HS-27A (cell line): ENCODE data around the gene CD44.

ENCODE experiments used
- DNase-seq: peaks from one replicate; pipeline ENCODE4 v3.0.0-alpha.2; 2012; ENCODE audit warnings: low read depth, missing footprints

CD44 gene

GRCh38 chr11:35139722-35140282, 831 bp downstream of the CD44 start:
- DNase-seq = no peak

DNA sequence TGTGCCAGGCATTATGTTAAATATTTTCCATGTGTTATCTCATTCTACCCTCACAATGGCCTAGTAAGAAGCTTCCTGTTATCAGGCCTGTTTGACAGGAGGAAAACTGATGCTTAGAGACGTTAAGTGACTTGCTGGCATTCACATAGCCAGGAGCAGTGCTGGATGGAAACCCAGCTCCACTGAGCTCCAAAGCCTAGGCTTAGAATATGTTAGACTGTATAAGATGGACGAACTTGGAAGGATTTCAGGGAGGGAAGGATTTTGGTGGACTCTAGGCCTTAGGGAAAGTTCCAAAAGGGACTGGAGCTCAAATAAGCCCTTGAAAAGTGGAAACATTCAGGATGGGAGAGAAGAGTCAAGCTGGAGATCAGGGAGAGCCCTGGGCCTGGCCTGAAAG, 2.1 kb downstream of the CD44 start:
- no peak for DNase-seq

DNA sequence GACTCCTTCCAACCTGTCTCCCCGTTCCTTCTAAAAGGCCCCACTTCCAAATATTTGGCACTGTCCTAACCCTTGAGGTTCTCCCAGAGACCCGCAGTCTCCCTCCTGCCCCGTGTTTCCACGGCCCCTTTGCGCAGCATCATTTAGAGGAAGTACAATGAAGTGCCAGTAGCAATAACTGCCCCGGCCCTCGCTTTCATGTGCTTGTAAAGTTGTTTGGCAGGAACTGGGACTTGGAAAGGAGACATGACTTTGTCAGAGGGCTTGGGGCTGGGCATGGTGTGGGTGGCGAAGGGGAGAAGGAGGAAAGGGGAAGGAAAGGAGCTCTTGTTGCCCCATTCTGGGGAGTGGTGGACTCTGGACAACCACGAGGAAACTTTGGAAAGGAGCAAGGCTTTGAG, 2.6 kb downstream of the CD44 start:
- no peak for DNase-seq

- DNase-seq = peak; percentile 76
Measured at GRCh38 chr11:35142481-35143075, 3.6 kb downstream of the CD44 start.

DNA sequence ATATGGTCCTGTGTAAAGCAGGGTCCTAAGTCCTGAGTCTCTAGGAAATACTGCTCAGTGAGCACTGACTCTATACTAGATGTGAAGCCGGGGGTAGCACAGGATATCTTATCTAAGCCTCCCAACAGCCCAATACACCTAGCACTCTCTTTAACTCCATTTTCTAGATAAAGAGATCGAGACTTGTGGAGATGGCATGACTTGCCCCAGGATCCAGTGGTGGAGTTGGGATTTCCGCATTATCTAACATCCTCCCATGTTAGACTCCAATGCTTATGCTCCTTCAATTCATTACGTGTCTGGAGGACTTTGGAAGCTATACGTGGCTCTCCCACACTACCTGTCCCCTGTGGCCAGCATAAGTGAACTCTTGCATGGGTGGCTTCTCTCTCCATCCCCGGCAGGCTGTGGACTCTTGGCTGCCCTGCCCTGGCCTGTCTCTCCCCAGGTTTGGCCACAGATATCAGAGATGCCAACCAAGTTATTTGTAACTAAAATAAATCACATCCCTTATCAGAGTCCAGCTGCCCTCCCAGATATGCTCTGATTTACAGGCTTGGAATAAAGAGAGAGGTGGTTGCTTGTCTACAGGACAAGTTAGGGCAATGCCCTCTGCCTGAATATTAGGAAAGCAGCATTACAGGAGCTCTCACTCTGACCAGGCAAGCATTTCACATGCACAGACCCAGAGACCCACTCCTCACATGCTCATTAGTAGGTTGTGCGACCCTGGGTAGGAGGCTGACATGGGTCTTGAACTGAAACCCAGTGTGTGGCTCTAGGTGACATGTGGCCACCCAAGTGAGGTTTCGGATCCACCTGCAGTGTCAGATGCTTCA, 4.5 kb downstream of the CD44 start:
- DNase-seq = no peak

GRCh38 chr11:35144136-35144741, 5.3 kb downstream of the CD44 start:
- peak; percentile 92 for DNase-seq

- no peak for DNase-seq
Measured at GRCh38 chr11:35144806-35145205, 5.8 kb downstream of the CD44 start.

GRCh38 chr11:35145271-35145670, 6.3 kb downstream of the CD44 start:
- DNase-seq = no peak

DNA sequence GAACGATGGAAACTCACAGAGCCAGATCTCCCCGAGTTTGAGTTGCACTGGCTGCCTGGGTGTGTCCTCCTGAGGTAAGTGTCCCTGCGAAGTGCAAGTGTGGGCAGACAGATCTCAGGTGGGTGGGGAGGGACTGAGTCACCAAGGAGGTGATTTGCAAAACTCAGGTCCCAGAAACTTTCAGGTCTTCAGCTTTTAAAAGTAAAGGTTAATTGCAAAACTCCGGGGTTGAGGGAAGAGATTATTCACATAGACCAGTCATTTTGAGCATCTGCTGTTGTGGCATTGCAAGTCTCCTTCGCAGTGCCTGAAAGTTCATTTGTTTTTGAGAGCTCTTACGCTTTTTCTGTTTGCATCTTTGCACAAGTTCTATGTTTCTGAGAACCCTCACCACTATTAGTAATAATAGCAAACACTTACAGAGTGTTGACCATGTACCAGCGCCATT, 7.1 kb downstream of the CD44 start:
- no peak for DNase-seq

- DNase-seq = no peak
Measured at GRCh38 chr11:35146711-35147110, 7.7 kb downstream of the CD44 start.

DNA sequence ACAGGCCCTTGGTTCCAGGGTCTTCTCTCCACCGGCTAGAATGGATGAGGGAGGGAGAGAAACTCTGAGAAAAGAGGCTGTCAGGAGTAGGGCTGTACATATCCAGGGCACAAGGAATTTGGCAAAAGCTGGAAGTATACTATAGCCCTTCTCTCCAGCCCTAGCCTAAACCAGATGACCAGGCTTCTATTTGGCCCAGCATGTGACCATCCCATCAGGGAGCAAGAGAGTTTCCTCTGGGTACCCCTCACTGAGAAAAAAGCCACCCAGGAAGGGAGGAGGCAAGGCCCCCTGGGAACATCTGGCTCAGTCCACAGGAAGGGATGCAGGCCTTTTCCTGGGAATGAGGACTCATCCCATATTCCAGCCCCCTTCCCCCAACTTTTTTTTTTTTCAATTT, 8.3 kb downstream of the CD44 start:
- DNase-seq = no peak

GRCh38 chr11:35148163-35148837, 9.3 kb downstream of the CD44 start:
- no peak for DNase-seq

GRCh38 chr11:35150454-35150853, 11.5 kb downstream of the CD44 start:
- no peak for DNase-seq

GRCh38 chr11:35151241-35151640, 12.3 kb downstream of the CD44 start:
- DNase-seq = no peak

DNA sequence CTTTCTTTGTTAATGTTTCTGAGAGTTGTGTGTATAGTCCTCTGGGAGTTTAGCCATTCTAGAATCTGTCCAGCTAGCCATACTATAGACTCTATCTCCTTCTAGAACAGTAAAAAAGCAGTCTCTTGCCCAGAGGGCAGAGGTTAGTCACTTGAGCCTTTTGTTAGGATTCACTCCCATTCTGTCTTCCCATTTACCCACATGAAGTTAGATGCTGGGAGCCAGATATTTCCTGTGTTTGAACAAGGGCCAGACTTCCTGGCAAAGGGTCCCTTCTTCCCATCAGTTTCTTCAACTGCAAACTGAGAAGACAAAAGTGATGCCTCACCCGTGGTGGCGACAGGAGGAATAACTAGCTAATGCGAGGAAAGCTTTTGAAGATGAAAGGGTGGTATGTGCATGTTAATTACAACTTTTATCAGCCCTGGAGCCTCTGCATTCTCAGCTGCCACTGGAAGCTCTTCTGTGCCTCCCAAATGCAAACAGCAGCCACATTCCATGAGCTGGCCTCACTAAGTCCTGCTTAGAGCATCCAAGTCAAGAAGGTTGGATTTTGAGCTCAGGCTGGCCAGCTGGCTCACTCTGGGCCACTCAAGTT, 12.8 kb downstream of the CD44 start:
- DNase-seq = no peak

DNA sequence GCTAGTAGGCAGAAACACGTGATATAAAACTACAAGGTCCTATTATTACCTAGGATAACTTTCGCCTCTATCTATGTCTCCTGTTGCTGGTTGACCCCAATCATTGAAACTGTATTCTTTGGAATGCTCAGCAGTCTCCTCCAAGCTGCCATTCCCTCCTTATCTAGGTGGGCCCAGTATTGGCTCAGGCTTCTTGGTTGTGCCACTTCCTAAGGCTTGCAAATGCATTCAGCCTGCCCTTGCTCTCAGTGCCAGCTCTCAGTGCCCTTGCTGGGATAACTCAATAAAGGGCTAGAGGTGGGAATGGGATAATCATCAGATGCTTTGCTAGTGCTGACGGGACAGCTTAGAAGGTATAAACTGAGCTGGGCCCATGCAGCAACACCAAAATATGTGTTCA, 13.6 kb downstream of the CD44 start:
- no peak for DNase-seq

GRCh38 chr11:35153280-35153679, 14.3 kb downstream of the CD44 start:
- no peak for DNase-seq

- DNase-seq = no peak
Measured at GRCh38 chr11:35154952-35155351, 16.0 kb downstream of the CD44 start.

- DNase-seq = no peak
Measured at GRCh38 chr11:35155677-35156076, 16.7 kb downstream of the CD44 start.

GRCh38 chr11:35157814-35158700, 19.1 kb downstream of the CD44 start:
- DNase-seq = no peak
